WTC11 (cell line): ENCODE measurements around the gene ARG1. TPM values are rescaled to one million over a fixed set of nuclear protein-coding genes. Genes with fewer than 3 reads are reported as not detected.

Experiments
- ATAC-seq: fragments of 200-7000 bp; cut with Tn5 transposase; 2 replicates; pipeline ENCODE4 v1.10.0; 2021; ENCODE audit warnings: mild to moderate bottlenecking, moderate library complexity
- CTCF ChIA-PET: fragments of 300-600 bp; sonication (Branson Sonifier 250); formaldehyde crosslinking; loops from one replicate; lab custom pipeline; 2021; ENCODE audit warnings: antibody characterized with exemption; lab: Charles Lee
- POLR2A ChIA-PET: fragments of 350-600 bp; sonication (Branson Sonifier 250); formaldehyde crosslinking; loops from one replicate; lab custom pipeline; 2021; ENCODE audit warnings: antibody characterized with exemption; lab: Charles Lee
- DNase-seq: peaks from one replicate; pipeline ENCODE4 v3.0.0; 2021; ENCODE audit warnings: low spot score
- H3K27ac Mint-ChIP-seq: 2 replicates; pipeline ENCODE4 v1.8.0; 2021; ENCODE audit warnings: mixed read lengths
- H3K27me3 Mint-ChIP-seq: 2 replicates; pipeline ENCODE4 v1.8.0; 2021; ENCODE audit warnings: low read depth, mild to moderate bottlenecking, moderate library complexity, mixed read lengths
- H3K36me3 Mint-ChIP-seq: 2 replicates; pipeline ENCODE4 v1.8.0; 2021; ENCODE audit warnings: mixed read lengths
- H3K4me1 Mint-ChIP-seq: 2 replicates; pipeline ENCODE4 v1.8.0; 2022; ENCODE audit warnings: mixed read lengths
- H3K4me3 Mint-ChIP-seq: 2 replicates; pipeline ENCODE4 v1.8.0; 2021; ENCODE audit warnings: mild to moderate bottlenecking, moderate library complexity, mixed read lengths
- H3K9me3 Mint-ChIP-seq: 2 replicates; pipeline ENCODE4 v1.8.0; 2021; ENCODE audit warnings: mixed read lengths
- CBFB ChIP-seq: sonication (generic); formaldehyde crosslinking; IDR thresholded peaks from 2 replicates; pipeline ENCODE4 v1.8.1; 2022; ENCODE audit warnings: mild to moderate bottlenecking, low read depth, missing genetic modification reagents
- CDX4 ChIP-seq: fragments of 250-450 bp; sonication (Bioruptor Pico); IDR thresholded peaks from 2 replicates; pipeline ENCODE4 v1.9.0; 2021; ENCODE audit warnings: moderate library complexity, mild to moderate bottlenecking, inconsistent platforms, borderline replicate concordance
- CREB1 ChIP-seq: sonication (generic); formaldehyde crosslinking; IDR thresholded peaks from 2 replicates; pipeline ENCODE4 v1.8.0; 2023; ENCODE audit warnings: mild to moderate bottlenecking, missing genetic modification reagents
- FOXK1 ChIP-seq: sonication (generic); formaldehyde crosslinking; IDR thresholded peaks from 2 replicates; pipeline ENCODE4 v1.8.0; 2022; ENCODE audit warnings: mild to moderate bottlenecking, moderate library complexity, missing genetic modification reagents
- GTF2I ChIP-seq: fragments of 250-450 bp; sonication (Bioruptor Pico); conservative IDR thresholded peaks from 2 replicates; pipeline ENCODE4 v1.4.0; 2021; ENCODE audit warnings: mild to moderate bottlenecking
- HMGA2 ChIP-seq: fragments of 250-450 bp; sonication (Bioruptor Pico); IDR thresholded peaks from 2 replicates; pipeline ENCODE4 v1.4.0; 2021; ENCODE audit warnings: mild to moderate bottlenecking, moderate library complexity
- IRF1 ChIP-seq: sonication (generic); formaldehyde crosslinking; IDR thresholded peaks from 2 replicates; pipeline ENCODE4 v1.8.0; 2023; ENCODE audit warnings: missing genetic modification reagents
- MAX ChIP-seq: sonication (generic); formaldehyde crosslinking; IDR thresholded peaks from 2 replicates; pipeline ENCODE4 v1.8.0; 2022; ENCODE audit warnings: mild to moderate bottlenecking, missing genetic modification reagents
- MYBL2 ChIP-seq: sonication (generic); formaldehyde crosslinking; IDR thresholded peaks from 2 replicates; pipeline ENCODE4 v1.8.1; 2023; ENCODE audit warnings: mild to moderate bottlenecking, moderate library complexity, missing genetic modification reagents
- NFATC4 ChIP-seq: fragments of 250-450 bp; sonication (Bioruptor Pico); IDR thresholded peaks from 2 replicates; pipeline ENCODE4 v1.9.0; 2021; ENCODE audit warnings: mild to moderate bottlenecking
- NR2C2 ChIP-seq: sonication (generic); formaldehyde crosslinking; IDR thresholded peaks from 2 replicates; pipeline ENCODE4 v1.8.0; 2022; ENCODE audit warnings: mild to moderate bottlenecking, missing genetic modification reagents
- OVOL2 ChIP-seq: fragments of 250-450 bp; sonication (Bioruptor Pico); IDR thresholded peaks from 2 replicates; pipeline ENCODE4 v1.9.0; 2021; ENCODE audit warnings: mild to moderate bottlenecking, borderline replicate concordance
- RORB ChIP-seq: fragments of 250-450 bp; sonication (Bioruptor Pico); IDR thresholded peaks from 2 replicates; pipeline ENCODE4 v1.9.0; 2021; ENCODE audit warnings: mild to moderate bottlenecking
- SMAD3 ChIP-seq: sonication (generic); formaldehyde crosslinking; IDR thresholded peaks from 2 replicates; pipeline ENCODE4 v1.8.0; 2022; ENCODE audit warnings: missing genetic modification reagents, mild to moderate bottlenecking, borderline replicate concordance
- SMAD4 ChIP-seq: sonication (generic); formaldehyde crosslinking; IDR thresholded peaks from 2 replicates; pipeline ENCODE4 v1.8.0; 2022; ENCODE audit warnings: mild to moderate bottlenecking, missing genetic modification reagents
- TEAD1 ChIP-seq: sonication (generic); formaldehyde crosslinking; IDR thresholded peaks from 2 replicates; pipeline ENCODE4 v1.8.0; 2022; ENCODE audit warnings: mild to moderate bottlenecking, missing genetic modification reagents
- TP53 ChIP-seq: sonication (generic); formaldehyde crosslinking; IDR thresholded peaks from 2 replicates; pipeline ENCODE4 v1.8.1; 2023; ENCODE audit warnings: mild to moderate bottlenecking, missing genetic modification reagents
- ZBTB43 ChIP-seq: sonication (generic); formaldehyde crosslinking; IDR thresholded peaks from 2 replicates; pipeline ENCODE4 v1.8.1; 2023; ENCODE audit warnings: mild to moderate bottlenecking, missing genetic modification reagents
- ZNF671 ChIP-seq: fragments of 250-450 bp; sonication (Bioruptor Pico); IDR thresholded peaks from 2 replicates; pipeline ENCODE4 v1.8.0; 2021; ENCODE audit warnings: mild to moderate bottlenecking
- total RNA-seq: library from RNA; stranded (reverse); gene quantifications from 3 replicates; pipeline ENCODE4 v1.2.3, GENCODE V29; 2021
- TF ChIP-seq, protein P1 (sequence below): fragments of 250-450 bp; sonication (Bioruptor Pico); IDR thresholded peaks from 2 replicates; pipeline ENCODE4 v1.8.0; 2021; ENCODE audit warnings: mild to moderate bottlenecking
- TF ChIP-seq, protein P2 (sequence below): fragments of 250-450 bp; sonication (Bioruptor Pico); IDR thresholded peaks from 2 replicates; pipeline ENCODE4 v1.9.0; 2021; ENCODE audit warnings: mild to moderate bottlenecking
- TF ChIP-seq, protein P3 (sequence below): sonication (generic); formaldehyde crosslinking; IDR thresholded peaks from 2 replicates; pipeline ENCODE4 v1.8.0; 2022; ENCODE audit warnings: mild to moderate bottlenecking, missing genetic modification reagents

ARG1 gene
- total RNA-seq, 1 experiment from 2014 or later: 0.15 TPM

GRCh38 chr6:131587909-131588308, 14.9 kb downstream of the ARG1 start:
- H3K27ac Mint-ChIP-seq: peak overlapping the region; percentile 22; the same call in 1 of the 2 replicates
- ATAC-seq (no peak), DNase-seq (no peak)
- no peak overlapping the region for H3K4me3 Mint-ChIP-seq
- no peaks in the 10 kb centered on the region for H3K27me3 Mint-ChIP-seq
- H3K4me1 Mint-ChIP-seq: no peaks in the 10 kb centered on the region
- no peaks in the 10 kb centered on the region for H3K9me3 Mint-ChIP-seq
- H3K36me3 Mint-ChIP-seq: peaks cover 38% of the 10 kb centered on the region
- ChIA-PET CTCF (no interaction called here), POLR2A (no interaction called here)
- TF ChIP-seq ZNF671 (CRISPR knock-in tag): no peak
- TF ChIP-seq SMAD4 (CRISPR knock-in tag): no peak
- TF ChIP-seq FOXK1 (CRISPR knock-in tag): no peak
- TF ChIP-seq RORB: no peak
- TF ChIP-seq, protein P1, sequence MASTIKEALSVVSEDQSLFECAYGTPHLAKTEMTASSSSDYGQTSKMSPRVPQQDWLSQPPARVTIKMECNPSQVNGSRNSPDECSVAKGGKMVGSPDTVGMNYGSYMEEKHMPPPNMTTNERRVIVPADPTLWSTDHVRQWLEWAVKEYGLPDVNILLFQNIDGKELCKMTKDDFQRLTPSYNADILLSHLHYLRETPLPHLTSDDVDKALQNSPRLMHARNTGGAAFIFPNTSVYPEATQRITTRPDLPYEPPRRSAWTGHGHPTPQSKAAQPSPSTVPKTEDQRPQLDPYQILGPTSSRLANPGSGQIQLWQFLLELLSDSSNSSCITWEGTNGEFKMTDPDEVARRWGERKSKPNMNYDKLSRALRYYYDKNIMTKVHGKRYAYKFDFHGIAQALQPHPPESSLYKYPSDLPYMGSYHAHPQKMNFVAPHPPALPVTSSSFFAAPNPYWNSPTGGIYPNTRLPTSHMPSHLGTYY (CRISPR knock-in tag): no peak
- TF ChIP-seq, protein P2, sequence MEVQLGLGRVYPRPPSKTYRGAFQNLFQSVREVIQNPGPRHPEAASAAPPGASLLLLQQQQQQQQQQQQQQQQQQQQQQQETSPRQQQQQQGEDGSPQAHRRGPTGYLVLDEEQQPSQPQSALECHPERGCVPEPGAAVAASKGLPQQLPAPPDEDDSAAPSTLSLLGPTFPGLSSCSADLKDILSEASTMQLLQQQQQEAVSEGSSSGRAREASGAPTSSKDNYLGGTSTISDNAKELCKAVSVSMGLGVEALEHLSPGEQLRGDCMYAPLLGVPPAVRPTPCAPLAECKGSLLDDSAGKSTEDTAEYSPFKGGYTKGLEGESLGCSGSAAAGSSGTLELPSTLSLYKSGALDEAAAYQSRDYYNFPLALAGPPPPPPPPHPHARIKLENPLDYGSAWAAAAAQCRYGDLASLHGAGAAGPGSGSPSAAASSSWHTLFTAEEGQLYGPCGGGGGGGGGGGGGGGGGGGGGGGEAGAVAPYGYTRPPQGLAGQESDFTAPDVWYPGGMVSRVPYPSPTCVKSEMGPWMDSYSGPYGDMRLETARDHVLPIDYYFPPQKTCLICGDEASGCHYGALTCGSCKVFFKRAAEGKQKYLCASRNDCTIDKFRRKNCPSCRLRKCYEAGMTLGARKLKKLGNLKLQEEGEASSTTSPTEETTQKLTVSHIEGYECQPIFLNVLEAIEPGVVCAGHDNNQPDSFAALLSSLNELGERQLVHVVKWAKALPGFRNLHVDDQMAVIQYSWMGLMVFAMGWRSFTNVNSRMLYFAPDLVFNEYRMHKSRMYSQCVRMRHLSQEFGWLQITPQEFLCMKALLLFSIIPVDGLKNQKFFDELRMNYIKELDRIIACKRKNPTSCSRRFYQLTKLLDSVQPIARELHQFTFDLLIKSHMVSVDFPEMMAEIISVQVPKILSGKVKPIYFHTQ (CRISPR knock-in tag): no peak
- TF ChIP-seq CREB1 (CRISPR knock-in tag): no peak

- ATAC-seq: no peak
- Mint-ChIP-seq H3K9me3 (no peaks in the 10 kb centered on the region), H3K36me3 (peaks cover 40% of the 10 kb centered on the region), H3K4me3 (no peak overlapping the region), H3K27me3 (no peaks in the 10 kb centered on the region), H3K4me1 (no peaks in the 10 kb centered on the region), H3K27ac (no peak overlapping the region)
- CTCF ChIA-PET: no interaction called here
- POLR2A ChIA-PET: no interaction called here
- TF ChIP-seq MYBL2 (CRISPR knock-in tag): no peak
- TF ChIP-seq CDX4: no peak
- no peak for TF ChIP-seq SMAD4 (CRISPR knock-in tag)
- no peak for TF ChIP-seq TP53 (CRISPR knock-in tag)
- no peak for TF ChIP-seq RORB
- TF ChIP-seq, protein P3, sequence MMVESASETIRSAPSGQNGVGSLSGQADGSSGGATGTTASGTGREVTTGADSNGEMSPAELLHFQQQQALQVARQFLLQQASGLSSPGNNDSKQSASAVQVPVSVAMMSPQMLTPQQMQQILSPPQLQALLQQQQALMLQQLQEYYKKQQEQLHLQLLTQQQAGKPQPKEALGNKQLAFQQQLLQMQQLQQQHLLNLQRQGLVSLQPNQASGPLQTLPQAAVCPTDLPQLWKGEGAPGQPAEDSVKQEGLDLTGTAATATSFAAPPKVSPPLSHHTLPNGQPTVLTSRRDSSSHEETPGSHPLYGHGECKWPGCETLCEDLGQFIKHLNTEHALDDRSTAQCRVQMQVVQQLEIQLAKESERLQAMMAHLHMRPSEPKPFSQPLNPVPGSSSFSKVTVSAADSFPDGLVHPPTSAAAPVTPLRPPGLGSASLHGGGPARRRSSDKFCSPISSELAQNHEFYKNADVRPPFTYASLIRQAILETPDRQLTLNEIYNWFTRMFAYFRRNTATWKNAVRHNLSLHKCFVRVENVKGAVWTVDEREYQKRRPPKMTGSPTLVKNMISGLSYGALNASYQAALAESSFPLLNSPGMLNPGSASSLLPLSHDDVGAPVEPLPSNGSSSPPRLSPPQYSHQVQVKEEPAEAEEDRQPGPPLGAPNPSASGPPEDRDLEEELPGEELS (CRISPR knock-in tag): no peak
- TF ChIP-seq NFATC4 (CRISPR knock-in tag): no peak
- TF ChIP-seq NR2C2: no peak
- no peak for TF ChIP-seq MAX (CRISPR knock-in tag)
- no peak for DNase-seq
Measured at GRCh38 chr6:131588643-131589042, 15.6 kb downstream of the ARG1 start.

DNA sequence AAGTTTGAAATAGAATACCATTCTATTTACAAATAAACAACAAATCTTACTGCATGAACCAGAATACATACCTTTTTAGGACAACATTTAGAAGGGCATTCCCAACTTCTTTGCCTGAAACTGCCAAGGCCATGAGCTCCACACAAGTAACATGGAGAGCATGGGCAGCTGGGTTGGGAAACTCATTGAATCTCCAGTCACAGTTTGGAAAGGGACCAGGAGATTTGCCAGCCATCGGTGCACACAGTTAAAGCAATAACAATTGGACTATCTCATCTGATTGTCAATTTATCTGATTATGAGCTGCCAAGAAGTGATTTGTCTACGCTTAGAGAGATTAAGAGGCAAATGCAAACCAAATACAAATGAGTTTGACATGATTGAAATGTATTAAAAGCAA, 19.9 kb downstream of the ARG1 start:
- DNase-seq: no peak
- no peak for ATAC-seq
- Mint-ChIP-seq H3K27ac (no peak overlapping the region), H3K4me1 (no peaks in the 10 kb centered on the region), H3K9me3 (no peaks in the 10 kb centered on the region), H3K36me3 (peaks cover 53% of the 10 kb centered on the region), H3K27me3 (no peaks in the 10 kb centered on the region), H3K4me3 (no peak overlapping the region)
- ChIA-PET POLR2A (no interaction called here), CTCF (no interaction called here)
- TF ChIP-seq OVOL2 (CRISPR knock-in tag): no peak
- TF ChIP-seq GTF2I (CRISPR knock-in tag): no peak
- no peak for TF ChIP-seq IRF1 (CRISPR knock-in tag)
- no peak for TF ChIP-seq TEAD1 (CRISPR knock-in tag)
- TF ChIP-seq HMGA2 (CRISPR knock-in tag): no peak
- TF ChIP-seq CBFB (CRISPR knock-in tag): no peak
- no peak for TF ChIP-seq SMAD3 (CRISPR knock-in tag)
- TF ChIP-seq, protein P2 (CRISPR knock-in tag): no peak
- TF ChIP-seq ZBTB43: no peak
